ENCODE measurements around the gene KLK11. TPM values are rescaled to one million over a fixed set of nuclear protein-coding genes. Genes with fewer than 3 reads are reported as not detected.

Gene KLK11
- total RNA-seq, 1 donor from 2014 or later: not detected

DNA sequence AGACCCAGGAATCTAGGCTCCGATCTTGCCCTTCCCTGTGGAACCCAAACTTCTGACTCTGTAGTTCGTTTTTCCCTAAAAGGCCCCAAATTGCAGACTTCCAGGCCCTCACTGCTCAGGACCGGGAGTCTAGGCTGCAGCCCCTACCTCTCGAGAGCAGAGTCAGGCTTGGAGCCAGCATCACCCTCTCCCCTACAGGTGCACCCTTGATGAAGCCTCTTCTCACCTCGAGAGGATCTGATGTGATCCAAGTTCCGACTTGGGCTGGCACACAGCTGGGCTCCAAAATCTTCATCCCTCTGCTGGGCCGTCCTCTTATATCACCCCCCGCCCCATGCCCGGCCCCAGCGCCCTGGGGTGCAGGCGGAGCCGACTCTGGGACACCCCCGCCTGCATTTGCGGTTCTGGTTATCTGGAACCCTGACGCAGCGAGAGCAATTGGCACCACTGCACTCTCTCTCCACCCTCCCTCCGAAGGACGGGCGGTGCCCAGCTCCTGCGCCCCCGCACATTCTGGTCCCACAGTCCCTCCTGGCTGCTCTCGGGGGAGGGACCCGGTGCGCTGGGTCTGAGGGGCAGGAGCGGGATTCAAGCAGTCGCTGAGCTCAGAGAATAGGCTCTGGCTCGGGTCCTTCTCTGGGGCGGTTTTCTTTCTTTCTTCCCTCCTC lies 42.7 kb downstream of the KLK11 start, which contains the start of gene KLK7:
KLK7 (minus strand) TSS at position 293 of the 668 bp plus-strand sequence. CDS start 1,518 bp downstream, outside the sequence.
- no peak for TF ChIP-seq CTCF (IDR thresholded peaks at IDR 0.05; ENCODE audit: borderline replicate concordance)
- H3K9me3 ChIP-seq (replicated peaks): no peaks in the 10 kb centered on the region
- H3K4me3 ChIP-seq: no peak within 1 kb of the TSS
- H3K4me1 ChIP-seq: no peaks in the 10 kb centered on the region
- no peaks in the 10 kb centered on the region for H3K36me3 ChIP-seq
- intact Hi-C loops (cut with micrococcal nuclease): no loop called here
- DNase-seq: no peak
- H3K27me3 ChIP-seq (ENCODE audit: low read depth): peaks cover 79% of the 10 kb centered on the region
- no peak within 1 kb of the TSS for H3K27ac ChIP-seq (replicated peaks)

- Histone ChIP-seq H3K27me3 (ENCODE audit: low read depth) (peaks cover 79% of the 10 kb centered on the region), H3K9me3 (replicated peaks) (no peaks in the 10 kb centered on the region), H3K36me3 (no peaks in the 10 kb centered on the region), H3K4me3 (no peak overlapping the region), H3K4me1 (no peaks in the 10 kb centered on the region), H3K27ac (replicated peaks) (no peak overlapping the region)
- no peak for TF ChIP-seq CTCF (IDR thresholded peaks at IDR 0.05; ENCODE audit: borderline replicate concordance)
- intact Hi-C loops (cut with micrococcal nuclease): no loop called here
- no peak for DNase-seq
Observed at GRCh38 chr19:50982186-50982585, 44.2 kb downstream of the KLK11 start.

DNA sequence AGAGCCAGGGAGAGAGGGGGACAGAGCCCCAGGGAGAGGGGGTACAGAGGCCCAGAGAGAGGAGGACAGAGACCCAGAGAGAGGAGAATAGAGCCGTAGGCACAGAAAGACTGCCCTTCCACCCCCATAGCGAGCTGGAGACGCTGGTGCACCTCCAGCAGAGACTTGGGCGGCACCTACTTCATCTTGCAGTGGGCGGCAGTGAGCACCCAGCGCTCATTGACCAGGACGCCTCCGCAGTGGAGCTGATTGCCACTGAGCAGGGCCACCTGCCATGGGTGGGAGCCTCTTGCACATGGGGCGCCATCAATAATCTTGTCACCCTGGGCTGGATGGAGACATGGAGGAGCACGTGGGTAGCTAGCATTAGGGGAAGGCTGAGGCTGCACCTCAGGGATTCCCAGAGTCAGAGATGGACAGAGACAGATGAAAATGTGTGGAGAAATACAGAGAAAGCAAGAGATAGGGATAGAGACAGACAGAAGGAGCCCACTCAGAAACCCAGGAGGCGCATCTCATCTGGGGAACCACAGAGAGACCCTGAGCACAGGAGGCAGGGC lies 44.7 kb downstream of the KLK11 start:
- DNase-seq: no peak
- intact Hi-C loops (cut with micrococcal nuclease): no loop called here
- H3K9me3 ChIP-seq (replicated peaks): no peaks in the 10 kb centered on the region
- H3K27ac ChIP-seq (replicated peaks): no peak overlapping the region
- peaks cover 79% of the 10 kb centered on the region for H3K27me3 ChIP-seq (ENCODE audit: low read depth)
- no peaks in the 10 kb centered on the region for H3K36me3 ChIP-seq
- no peaks in the 10 kb centered on the region for H3K4me1 ChIP-seq
- no peak overlapping the region for H3K4me3 ChIP-seq
- no peak for TF ChIP-seq CTCF (IDR thresholded peaks at IDR 0.05; ENCODE audit: borderline replicate concordance)

DNA sequence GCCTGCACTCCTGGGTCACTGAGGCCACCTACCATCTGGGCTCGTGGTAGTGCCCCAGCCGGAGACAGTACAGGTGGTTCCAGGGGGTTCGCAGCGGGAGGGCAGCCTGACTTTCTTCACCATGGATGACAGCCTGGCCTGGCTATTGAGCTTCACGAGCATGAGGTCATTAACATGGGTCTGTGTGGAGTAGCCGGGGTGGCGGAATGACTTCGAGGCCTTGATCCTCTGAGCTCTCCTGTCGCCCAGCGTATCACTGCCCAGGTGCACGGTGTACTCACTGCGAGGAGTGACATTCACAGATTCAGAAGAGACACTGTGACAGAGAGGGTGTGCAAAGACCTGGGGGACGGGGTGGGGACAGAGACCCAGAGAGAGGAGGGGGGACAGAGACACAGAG lies 46.2 kb downstream of the KLK11 start:
- no peak overlapping the region for H3K27ac ChIP-seq (replicated peaks)
- no peak for DNase-seq
- no peak for TF ChIP-seq CTCF (IDR thresholded peaks at IDR 0.05; ENCODE audit: borderline replicate concordance)
- no peak overlapping the region for H3K4me3 ChIP-seq
- no peaks in the 10 kb centered on the region for H3K36me3 ChIP-seq
- no peaks in the 10 kb centered on the region for H3K9me3 ChIP-seq (replicated peaks)
- H3K4me1 ChIP-seq: no peaks in the 10 kb centered on the region
- peaks cover 78% of the 10 kb centered on the region for H3K27me3 ChIP-seq (ENCODE audit: low read depth)
- intact Hi-C loops (cut with micrococcal nuclease): no loop called here

- intact Hi-C loops (cut with micrococcal nuclease): no loop called here
- no peaks in the 10 kb centered on the region for H3K9me3 ChIP-seq (replicated peaks)
- no peaks in the 10 kb centered on the region for H3K4me1 ChIP-seq
- H3K27ac ChIP-seq (replicated peaks): no peak overlapping the region
- TF ChIP-seq CTCF (IDR thresholded peaks at IDR 0.05; ENCODE audit: borderline replicate concordance): no peak
- H3K4me3 ChIP-seq: no peak overlapping the region
- DNase-seq: no peak
- no peaks in the 10 kb centered on the region for H3K36me3 ChIP-seq
- peaks cover 75% of the 10 kb centered on the region for H3K27me3 ChIP-seq (ENCODE audit: low read depth)
Observed at GRCh38 chr19:50979758-50980157, 46.7 kb downstream of the KLK11 start.

Measured in left ventricle myocardium inferior (tissue), 1 donor.